Stomach (tissue), 4 donors: ENCODE results near the gene CLBA1.

ENCODE experiments used
- EP300 ChIP-seq: sonication (generic); formaldehyde crosslinking; IDR thresholded peaks from one replicate; pipeline ENCODE4 v1.6.1; 2017; ENCODE audit warnings: antibody characterized with exemption
- POLR2A ChIP-seq, 4 donors: fragments of 450-650 bp; IDR thresholded peaks; one replicate each; pipeline ENCODE4 v1.6.1; 2016; ENCODE audit warnings: antibody characterized with exemption in 4 of 4, control low read depth in 2 of 4, mild to moderate bottlenecking in 1 of 4, moderate library complexity in 1 of 4
- POLR2AphosphoS5 ChIP-seq, 3 donors: sonication (generic); formaldehyde crosslinking; IDR thresholded peaks; one replicate each; pipeline ENCODE4 v1.6.1; 2016; ENCODE audit warnings: antibody characterized with exemption in 3 of 3
- TF ChIP-seq, protein P1 (sequence below), 7 experiments: fragments of 450-650 bp in 4 of 7; fragments of 200-600 bp in 3 of 7; sonication (generic) in 3 of 7; IDR thresholded peaks; one replicate each; pipeline ENCODE4 v1.5.1; 2016 to 2019; ENCODE audit warnings: antibody characterized with exemption in 7 of 7, control low read depth in 2 of 7, mild to moderate bottlenecking in 1 of 7

DNA sequence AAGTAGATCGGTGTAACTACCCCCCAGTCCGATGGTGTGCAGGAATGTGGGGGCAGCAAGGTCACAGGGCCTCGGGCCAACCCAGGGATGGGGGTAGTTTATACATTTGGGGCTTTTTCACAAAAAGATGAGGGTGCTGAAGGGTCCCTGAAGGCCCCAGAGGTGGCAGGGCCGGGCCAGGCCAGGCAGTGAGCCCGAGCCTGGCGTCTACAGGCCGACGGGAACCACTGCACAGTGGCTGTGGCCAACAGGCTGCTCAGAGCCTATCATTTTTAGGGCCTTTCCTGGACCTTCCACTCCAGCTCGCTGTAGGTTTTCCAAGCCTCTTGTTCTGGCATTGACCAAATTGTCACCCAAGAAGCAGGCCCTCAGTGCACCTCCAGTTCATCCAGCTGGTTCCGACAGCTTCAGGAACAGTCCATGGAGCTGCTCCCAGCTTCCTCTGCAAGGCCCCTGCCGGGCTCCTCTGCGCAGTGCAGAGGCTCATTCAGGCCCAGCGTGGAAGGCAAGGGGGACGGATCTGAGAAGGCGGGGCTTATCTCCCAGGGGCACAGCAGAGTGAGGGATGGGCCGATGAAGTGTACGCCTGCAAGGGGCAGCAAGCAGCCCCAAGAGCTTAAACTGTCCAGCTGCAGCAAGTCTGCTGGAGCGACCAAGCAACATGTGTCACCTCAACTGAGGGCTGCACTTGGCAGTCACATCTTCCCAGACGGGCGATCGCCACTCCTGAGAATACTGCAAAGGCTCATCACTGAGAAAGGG, 21.4 kb downstream of the CLBA1 start:
- TF ChIP-seq POLR2A (IDR thresholded peaks at IDR 0.05) (no peak), POLR2AphosphoS5 (IDR thresholded peaks at IDR 0.05) (no peak), EP300 (no peak)
- TF ChIP-seq, protein P1, sequence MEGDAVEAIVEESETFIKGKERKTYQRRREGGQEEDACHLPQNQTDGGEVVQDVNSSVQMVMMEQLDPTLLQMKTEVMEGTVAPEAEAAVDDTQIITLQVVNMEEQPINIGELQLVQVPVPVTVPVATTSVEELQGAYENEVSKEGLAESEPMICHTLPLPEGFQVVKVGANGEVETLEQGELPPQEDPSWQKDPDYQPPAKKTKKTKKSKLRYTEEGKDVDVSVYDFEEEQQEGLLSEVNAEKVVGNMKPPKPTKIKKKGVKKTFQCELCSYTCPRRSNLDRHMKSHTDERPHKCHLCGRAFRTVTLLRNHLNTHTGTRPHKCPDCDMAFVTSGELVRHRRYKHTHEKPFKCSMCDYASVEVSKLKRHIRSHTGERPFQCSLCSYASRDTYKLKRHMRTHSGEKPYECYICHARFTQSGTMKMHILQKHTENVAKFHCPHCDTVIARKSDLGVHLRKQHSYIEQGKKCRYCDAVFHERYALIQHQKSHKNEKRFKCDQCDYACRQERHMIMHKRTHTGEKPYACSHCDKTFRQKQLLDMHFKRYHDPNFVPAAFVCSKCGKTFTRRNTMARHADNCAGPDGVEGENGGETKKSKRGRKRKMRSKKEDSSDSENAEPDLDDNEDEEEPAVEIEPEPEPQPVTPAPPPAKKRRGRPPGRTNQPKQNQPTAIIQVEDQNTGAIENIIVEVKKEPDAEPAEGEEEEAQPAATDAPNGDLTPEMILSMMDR (IDR thresholded peaks at IDR 0.05) = no peak
